T follicular helper cell (primary cell): Measurements from ENCODE around the gene NELL1.
"Not testable (repeated sequence)": the region's sequence is repeated elsewhere in the genome, so short reads cannot be mapped to it uniquely, and the experiment has no call there.

Source experiments
- DNase-seq: peaks from one replicate; pipeline ENCODE4 v3.0.0-alpha.2; 2020; ENCODE audit warnings: low read depth

The NELL1 gene

DNA sequence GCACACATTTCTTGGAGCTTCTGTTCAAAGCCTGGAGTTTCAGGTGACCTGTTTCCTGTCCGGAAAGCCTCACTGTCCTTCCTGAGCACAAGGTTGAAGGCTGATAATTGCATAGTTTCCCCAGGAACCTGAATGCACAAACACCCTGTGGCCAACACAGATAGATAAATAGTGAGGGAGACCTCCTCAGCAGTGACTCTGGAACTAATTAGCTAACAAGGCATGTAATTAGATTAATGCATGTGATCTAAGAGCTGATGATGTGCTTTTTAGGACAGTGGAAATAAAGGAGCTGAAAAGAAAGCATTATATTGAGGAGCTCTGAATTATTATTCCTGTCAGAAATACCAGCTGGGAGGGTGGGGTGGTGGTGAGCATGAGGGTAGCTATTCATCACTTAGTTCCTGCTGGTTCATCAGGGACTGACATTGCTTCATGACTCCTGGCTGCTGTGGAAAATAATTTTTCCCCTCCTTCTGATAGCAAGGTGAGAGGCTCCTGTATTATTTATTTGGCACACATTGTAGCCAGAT, 101.1 kb downstream of the NELL1 start:
- DNase-seq: no peak

DNA sequence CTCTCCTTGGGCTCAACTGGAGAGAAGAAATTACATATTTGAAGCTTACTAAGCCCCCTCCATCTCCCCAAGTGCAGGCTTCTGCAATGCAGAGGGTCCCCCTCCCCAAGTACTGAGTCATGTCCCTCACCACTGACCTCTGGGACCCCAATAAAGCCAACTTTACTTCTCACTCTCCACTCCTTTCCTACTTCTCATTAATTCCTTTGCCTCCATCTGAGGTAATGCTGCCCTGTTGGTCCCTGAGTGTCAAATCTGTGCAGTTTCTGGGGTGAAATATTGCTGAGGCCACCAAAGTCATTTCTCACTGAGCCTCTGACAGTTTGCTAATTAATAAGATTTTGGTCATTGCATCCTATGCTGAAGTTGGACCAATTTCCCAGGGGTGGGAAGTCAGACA, 101.6 kb downstream of the NELL1 start:
- no peak for DNase-seq

DNA sequence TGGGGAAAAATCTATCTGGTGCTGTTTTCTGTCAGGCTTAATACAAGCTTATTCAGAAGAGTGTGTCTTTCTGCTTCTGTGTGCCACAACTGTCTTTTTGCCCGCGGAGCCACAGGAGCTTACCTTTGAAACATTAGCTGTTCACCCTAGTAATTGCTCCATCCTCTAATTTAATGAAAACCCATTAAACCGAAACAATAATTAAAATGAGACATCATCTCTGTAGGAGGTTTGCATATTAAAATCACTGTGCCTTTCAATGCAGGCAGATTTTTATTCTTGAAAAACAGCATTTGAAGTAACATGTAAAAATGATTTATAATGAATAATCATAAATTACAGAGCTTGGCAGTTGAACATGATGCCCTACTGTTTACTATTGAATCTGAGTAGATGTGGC, 102.3 kb downstream of the NELL1 start:
- no peak for DNase-seq

- DNase-seq: no peak
Observed at GRCh38 chr11:20775331-20775730, 105.9 kb downstream of the NELL1 start.

DNA sequence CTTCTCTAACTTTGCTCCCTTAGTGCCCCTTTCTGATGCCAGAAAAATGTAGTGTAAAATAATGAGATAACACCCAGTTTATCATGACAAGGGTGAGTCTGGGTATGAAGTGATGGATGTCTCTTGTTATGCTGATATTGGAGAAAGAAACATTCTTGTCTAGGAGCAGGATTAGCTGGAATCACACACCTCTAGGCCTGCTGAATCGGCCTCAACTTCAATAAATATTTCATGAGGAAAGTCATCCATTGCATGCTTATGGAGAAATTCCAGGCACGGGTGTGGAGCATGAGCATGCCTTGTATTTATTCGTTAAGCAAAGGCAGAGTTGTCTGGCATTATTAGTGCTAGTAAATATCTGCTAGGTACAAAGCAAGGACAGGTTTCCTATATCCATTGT, 113.4 kb downstream of the NELL1 start:
- DNase-seq: no peak

DNA sequence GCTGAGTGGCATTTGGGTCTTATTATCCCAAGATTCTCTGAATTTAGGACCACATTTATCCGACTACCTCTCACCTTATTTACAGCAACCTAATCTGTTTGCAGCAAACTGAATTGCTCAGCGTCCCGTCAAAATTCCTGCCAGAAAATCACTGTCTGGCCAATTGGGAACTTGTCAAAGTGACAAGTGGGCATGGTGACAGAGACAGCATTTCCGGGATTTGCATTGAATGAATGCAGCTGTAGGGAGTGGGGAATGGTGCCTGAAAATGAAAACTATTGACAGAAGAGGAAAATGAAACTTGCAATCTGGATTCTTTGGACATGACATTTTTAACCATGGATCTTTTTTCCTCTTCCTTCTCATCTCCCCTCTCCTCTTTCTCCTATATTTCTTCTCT, 113.8 kb downstream of the NELL1 start:
- DNase-seq: no peak

DNA sequence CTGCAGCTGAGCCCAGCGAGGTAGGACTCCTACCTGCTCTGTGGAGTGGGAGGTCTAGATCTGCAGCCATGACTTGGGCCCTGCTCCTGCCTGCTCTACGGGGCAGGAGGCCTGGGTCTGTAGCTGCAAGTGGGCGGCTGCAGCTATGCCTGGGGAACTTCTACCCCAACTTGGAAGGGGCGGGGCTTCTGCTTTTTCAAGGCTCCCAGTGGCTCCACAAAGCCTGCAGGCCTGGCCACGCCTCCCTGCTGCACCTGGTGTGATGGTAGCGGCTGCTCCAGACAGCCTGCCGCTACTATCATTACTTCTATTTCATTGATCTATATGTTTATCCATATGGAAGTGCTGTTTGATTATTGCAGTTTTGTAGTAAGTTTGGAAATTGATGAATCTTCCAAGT, 121.2 kb downstream of the NELL1 start:
- DNase-seq: no peak

DNA sequence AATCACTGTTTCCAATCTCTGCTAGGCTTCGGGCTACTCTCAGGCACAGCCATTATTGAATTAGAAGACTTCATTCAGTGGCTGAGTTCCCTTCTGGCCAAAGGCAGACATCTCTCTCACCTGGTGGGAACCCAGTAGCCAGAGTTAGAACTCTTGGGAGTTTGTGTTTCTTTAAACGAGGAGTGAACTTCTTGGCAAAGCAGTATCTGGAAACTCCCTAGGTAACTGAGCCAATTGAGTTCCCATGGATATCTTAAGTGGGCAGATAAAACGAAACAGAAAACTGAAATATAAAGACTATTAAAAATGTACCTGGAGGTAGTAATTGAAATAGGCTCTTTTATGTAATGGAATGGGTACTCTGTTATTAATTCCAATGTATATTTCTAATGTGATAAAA, 125.6 kb downstream of the NELL1 start:
- no peak for DNase-seq

DNA sequence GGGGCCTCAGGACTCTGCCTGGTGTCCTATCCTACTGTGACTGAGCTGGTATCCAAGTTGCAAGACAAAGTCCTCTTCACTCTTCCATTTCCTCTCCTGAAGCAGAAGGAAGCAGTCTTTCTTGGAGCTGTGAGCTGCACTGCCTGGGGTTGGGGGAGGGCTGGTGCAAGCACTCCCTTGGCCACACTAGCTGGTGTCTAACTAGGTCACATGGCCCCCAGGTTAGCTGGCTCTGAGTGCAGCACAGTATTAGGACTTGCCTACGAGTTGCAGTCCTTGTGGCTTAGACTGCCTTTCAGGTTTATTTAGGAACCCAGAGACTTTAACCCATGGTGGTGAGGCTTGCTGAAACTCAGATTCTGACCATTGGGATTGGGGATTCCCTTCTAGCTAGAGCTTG, 138.9 kb downstream of the NELL1 start:
- no peak for DNase-seq

DNA sequence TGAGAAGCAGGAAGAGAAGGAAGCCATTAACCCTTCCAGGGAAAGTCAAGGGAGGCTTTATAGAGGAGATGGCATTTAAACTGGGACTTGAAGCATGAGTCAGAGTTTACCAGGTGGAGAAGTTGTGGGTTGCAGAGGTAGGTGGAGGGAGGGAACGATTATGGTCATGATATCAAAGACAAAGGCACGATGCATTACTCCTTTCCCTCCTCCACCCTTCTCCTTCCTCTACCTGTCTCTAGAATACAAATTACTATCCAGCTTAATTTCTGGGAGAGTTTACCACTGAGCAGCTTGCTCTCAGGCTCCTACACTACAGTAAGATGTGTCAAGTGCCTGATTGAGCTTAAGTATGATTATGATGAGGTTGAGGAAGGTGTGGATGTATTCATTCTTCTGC, 151.7 kb downstream of the NELL1 start:
- DNase-seq: no peak

- DNase-seq: no peak
Observed at GRCh38 chr11:20821470-20821869, 152.1 kb downstream of the NELL1 start.

DNA sequence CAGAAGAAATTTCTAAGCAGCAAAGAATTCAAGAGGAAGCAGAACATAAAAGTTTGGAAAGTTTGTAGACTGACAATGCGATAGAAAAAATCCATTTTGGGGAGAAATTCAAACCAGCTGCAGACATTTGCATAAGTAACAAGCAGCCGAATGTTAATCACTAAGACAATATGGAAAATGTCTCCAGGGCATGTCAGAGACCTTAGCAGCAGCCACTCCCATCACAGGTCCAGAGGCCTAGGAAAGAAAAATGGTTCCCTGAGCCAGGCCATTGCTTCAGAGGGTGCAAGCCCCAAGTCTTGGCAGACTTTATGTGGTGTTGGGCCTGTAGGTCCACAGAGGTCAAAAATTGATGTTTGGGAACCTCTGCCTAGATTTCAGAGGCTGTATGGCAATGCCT, 155.4 kb downstream of the NELL1 start:
- no peak for DNase-seq

GRCh38 chr11:20835561-20835960, 166.2 kb downstream of the NELL1 start:
- DNase-seq: no peak

- no peak for DNase-seq
Observed at GRCh38 chr11:20839231-20839630, 169.8 kb downstream of the NELL1 start.

GRCh38 chr11:20840341-20840740, 171.0 kb downstream of the NELL1 start:
- no peak for DNase-seq

DNA sequence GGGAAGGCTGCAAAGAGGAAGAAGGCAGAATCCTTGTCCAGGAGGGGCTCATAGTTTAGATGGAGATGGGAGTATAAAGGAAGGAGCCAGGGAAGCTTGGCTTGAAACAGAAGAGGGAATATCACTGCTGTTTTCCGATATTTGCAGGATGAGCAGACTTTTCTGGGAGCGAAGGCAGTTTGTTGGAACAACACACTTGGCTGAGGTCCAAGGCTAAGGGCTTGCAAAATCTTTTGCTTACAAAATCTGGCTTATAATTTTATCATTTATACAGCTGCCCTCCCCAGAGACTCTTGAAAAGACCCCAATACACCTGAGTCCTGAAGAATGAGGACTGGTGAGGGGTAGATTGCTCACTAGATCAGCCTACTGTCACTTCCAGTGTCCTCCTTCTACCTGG, 174.8 kb downstream of the NELL1 start:
- DNase-seq: no peak

GRCh38 chr11:20844630-20845029, 175.2 kb downstream of the NELL1 start:
- no peak for DNase-seq

DNA sequence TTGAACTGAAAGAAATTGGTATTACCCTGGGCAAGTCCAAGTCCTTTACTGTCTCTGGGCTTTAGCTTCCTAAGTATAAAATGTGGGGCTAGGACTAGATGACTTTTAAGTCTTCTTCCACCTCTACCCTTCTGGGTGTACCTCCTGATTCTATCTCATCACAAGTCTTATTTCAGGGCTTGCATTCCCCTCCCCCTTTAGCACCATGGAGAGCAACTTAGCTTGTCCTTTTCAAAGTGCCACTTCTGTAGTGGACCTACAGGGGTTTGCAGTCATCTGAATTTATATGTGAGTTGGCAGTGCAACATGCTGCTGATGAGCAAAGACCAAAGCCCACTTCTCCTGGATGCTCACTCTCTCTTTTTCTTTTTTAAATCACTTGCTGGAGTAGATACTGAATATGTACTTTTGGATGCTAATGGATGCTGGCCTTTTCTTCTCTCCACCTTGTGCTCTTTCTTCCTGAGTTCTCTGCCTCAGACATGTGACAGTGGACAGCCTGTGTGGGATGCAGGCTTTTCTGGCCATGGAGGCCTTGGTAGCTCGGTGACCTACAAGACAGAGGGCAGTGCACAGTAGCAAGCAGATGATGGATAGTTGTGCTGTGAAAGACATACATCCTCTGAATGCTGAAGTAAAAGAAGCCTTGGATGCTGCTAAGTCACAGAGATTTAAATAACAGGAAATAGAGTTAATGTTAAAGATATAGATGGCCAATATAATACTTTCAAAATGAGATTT, 185.0 kb downstream of the NELL1 start:
- DNase-seq: no peak

DNA sequence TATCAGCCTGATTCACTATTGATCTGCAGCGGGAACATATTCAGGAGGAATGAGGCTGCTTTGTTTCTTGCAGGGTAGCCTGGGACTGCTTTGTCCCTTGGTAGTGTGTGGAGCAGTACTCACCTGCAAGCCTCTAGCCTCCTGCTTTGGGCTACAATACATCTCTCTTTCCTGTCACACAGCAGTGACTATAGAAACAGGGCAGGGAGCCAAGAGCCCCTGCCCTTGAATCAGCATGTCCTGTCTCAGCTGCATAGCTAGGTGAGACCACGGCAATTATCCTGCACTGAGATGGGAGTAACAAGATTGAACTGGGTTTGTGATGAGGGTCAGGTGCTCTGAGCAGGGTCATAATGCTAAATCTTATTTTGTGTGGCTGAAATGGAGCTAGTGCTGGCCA, 191.9 kb downstream of the NELL1 start:
- DNase-seq: no peak

- not testable (repeated sequence) for DNase-seq
Observed at GRCh38 chr11:20862263-20862662, 192.9 kb downstream of the NELL1 start.

GRCh38 chr11:20864628-20865027, 195.2 kb downstream of the NELL1 start:
- no peak for DNase-seq

- no peak for DNase-seq
Observed at GRCh38 chr11:20865161-20865560, 195.8 kb downstream of the NELL1 start.

DNA sequence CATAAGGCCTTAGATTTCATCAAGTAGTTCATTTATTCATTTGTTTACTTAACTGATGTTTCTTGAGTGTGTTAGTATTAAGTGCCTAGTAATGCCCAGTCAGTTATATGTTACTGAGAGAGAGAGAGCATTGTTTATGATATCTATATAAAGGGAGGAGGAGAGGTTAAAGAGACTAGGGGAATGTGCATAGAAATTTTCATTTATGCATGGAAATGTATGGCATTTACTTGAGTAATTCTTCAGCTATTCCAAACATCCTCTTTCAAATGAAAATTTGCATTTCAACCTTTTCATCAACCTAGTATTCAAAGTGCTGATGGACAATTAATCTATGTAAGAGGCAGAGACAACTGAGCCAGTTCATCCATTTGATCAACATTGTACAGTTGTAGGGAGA, 199.7 kb downstream of the NELL1 start:
- DNase-seq: no peak

- no peak for DNase-seq
Observed at GRCh38 chr11:20873054-20873453, 203.7 kb downstream of the NELL1 start.
